PC-3 (cell line): ENCODE results near the gene KRTAP12-2.

Experiments used
- EZH2 ChIP-seq: fragments of 300-600 bp; sonication (generic); IDR thresholded peaks from one replicate; pipeline ENCODE4 v1.6.1; 2017; ENCODE audit warnings: antibody characterized with exemption, mild to moderate bottlenecking, low read length; ENCODE audit not compliant: unreplicated experiment
- EZH2phosphoT487 ChIP-seq: fragments of 300-600 bp; sonication (generic); IDR thresholded peaks from 2 replicates; pipeline ENCODE4 v1.6.1; 2018; ENCODE audit warnings: mild to moderate bottlenecking, antibody characterized with exemption, low read length, borderline replicate concordance
- TF ChIP-seq, protein P1 (sequence below): fragments of 300-600 bp; sonication (generic); conservative IDR thresholded peaks from 2 replicates; pipeline ENCODE4 v1.5.1; 2017; ENCODE audit warnings: antibody characterized with exemption, low read depth, mild to moderate bottlenecking, low read length

DNA sequence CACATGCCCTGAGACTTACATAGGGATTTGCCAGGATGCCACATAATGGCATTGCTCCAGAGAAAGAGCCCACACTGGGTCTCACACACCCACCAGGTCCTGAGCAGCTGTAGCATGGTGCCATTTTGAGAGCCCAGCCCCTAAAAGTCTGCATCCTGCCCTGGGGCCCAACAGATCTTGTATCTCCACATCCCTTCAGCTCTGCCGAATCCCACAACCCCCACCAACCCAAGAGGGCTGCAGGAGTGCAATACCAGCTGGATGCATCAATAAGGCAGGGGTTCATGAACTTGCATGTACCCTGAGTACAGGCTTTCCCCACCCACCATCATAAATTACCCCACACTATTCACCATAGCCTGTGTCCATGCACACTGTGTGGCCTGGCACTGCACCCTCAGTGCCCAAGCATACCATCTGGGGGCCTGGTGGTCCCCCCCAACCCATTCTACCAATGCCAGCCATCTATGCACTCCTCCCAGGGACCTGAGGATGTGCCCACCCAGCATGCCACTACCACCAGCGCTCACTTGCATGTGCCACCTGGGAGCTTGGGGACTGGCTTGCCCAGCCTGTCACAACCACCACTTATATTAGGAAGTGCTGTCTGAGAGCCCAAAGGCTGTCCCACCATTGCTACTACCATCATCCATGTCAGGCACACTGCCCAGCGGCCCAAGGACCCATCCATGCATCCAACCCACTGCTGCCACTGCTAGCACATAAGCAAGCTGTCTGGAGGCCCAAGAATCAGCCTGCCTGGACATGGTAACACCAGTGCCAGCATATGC is 4.1 kb upstream of the KRTAP12-2 start:
- TF ChIP-seq, protein P1, sequence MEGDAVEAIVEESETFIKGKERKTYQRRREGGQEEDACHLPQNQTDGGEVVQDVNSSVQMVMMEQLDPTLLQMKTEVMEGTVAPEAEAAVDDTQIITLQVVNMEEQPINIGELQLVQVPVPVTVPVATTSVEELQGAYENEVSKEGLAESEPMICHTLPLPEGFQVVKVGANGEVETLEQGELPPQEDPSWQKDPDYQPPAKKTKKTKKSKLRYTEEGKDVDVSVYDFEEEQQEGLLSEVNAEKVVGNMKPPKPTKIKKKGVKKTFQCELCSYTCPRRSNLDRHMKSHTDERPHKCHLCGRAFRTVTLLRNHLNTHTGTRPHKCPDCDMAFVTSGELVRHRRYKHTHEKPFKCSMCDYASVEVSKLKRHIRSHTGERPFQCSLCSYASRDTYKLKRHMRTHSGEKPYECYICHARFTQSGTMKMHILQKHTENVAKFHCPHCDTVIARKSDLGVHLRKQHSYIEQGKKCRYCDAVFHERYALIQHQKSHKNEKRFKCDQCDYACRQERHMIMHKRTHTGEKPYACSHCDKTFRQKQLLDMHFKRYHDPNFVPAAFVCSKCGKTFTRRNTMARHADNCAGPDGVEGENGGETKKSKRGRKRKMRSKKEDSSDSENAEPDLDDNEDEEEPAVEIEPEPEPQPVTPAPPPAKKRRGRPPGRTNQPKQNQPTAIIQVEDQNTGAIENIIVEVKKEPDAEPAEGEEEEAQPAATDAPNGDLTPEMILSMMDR: no peak
- TF ChIP-seq EZH2: no peak
- TF ChIP-seq EZH2phosphoT487: no peak
